GM13977 (cell line): Measurements from ENCODE around the gene BTBD16.

Experiments
- DNase-seq: peaks from one replicate; pipeline ENCODE4 v3.0.0; 2012; ENCODE audit warnings: low spot score
- CTCF ChIP-seq: IDR thresholded peaks from 2 replicates; pipeline ENCODE4 v1.5.1; 2012; ENCODE audit warnings: mild to moderate bottlenecking, control low read depth; ENCODE audit not compliant: insufficient read depth; ENCODE audit errors: extremely low read depth, missing control alignments
- in situ Hi-C: fragments of 300-500 bp; cut with MboI; formaldehyde crosslinking; loops from one replicate; pipeline ENCODE4 v1.12.0; 2022; ENCODE audit warnings: low sequenced_read_pairs, low pct_unique_long_range_greater_than_20kb, mixed read lengths, inconsistent platforms; ENCODE audit not compliant: unreplicated experiment

Gene BTBD16

DNA sequence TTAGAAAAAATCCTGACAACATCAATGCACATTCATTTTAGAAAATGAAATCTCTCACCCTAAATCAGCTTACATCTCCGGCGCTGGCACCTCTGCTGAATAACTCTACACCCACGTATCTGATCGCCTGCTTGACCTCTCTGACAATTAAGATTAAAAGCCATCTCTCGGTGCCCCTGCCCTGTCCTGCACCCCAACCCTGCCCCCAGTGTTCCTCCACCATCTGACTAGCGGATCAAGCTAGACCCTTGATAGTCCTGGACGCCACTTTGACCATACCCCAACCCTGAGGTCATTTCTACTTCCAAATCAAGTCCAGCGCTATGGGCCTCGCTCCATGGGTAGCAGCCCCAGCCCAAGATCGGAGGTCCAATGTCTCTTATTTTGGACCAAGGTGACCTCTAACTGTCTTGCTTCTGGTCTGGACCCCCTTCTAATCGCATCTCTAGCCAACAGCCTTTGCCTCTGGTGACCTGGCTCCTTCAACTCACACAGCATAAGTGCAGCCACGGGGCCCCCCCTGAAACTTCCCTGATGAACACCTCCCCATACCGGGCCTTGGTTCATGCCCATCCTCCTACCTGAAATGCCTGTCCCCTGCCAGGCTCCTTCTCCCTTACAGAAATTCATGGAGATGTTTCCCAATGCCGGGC lies 28.5 kb downstream of the BTBD16 start:
- DNase-seq: no peak
- in situ Hi-C loops: loop anchor here (25.0 kb wide), 1 partner anchor 263 kb away; the partner anchor contains the start of gene DMBT1
- no peak for TF ChIP-seq CTCF

- in situ Hi-C loops: no loop called here
- DNase-seq: no peak
- TF ChIP-seq CTCF: no peak
Observed at GRCh38 chr10:122301055-122301810, 30.1 kb downstream of the BTBD16 start.

GRCh38 chr10:122301811-122302115 lies 30.7 kb downstream of the BTBD16 start:
- TF ChIP-seq CTCF: no peak
- DNase-seq: no peak
- in situ Hi-C loops: no loop called here

GRCh38 chr10:122302315-122302714 lies 31.2 kb downstream of the BTBD16 start:
- no peak for DNase-seq
- in situ Hi-C loops: no loop called here
- TF ChIP-seq CTCF: no peak

DNA sequence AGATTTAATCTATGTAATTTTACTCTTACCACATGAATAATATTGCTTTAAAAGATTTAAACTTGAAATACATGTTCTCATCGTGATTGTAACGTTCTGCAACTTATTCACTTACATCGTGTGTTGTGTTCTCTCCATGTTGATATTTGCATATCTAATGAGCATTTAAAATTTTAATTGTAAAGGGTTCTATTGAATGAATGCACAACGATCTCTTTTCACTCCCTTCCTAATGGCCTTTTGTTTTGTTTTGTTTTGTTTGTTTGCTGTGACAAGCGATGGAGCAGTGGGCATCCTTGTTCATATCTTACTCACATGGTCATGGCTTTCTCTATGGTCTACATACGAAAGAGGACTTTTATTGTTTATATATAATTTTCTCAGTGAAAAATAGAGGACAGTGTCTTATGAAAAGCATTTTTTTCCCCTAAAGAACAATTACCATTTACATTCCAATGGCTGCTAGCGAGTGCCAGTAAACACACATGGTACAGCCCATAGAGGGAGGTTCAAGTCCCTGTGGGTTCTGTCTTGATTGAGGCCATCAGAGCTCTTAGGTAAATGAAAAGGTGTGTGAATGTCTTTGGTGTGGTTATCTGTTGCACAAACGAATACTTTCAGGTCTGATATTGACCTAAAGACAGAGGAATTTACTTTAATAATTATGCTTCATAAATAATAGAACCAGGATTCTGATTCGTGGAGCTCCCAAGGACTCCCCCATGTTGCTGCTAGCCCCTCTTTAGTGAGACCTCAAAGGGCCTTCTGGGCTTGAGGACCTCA lies 32.4 kb downstream of the BTBD16 start:
- no peak for TF ChIP-seq CTCF
- no peak for DNase-seq
- in situ Hi-C loops: no loop called here

DNA sequence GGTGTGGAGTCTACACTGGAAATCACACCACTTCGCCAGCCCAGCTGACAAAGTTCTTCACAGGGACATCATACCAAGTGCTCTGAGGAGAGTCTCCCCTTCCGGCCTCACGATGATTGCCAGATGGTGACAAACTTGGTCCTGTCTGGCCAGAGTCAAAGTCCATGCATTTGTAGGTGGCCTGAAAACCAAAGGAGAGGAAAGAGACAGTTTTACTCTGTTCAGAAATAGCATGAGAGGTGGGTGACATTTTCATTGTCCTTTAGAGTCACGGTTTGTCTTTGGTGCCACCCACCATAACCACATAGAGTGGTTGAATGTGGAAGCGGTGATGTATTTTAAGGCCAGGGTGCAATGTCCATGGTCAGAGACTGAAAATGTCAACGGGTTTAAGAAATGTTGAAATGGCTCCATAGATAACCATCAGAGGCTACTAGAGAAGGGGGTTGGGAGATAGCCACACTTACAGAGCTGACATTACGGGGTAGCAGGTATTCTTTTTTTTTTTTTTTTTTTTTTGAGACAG lies 33.0 kb downstream of the BTBD16 start:
- no peak for TF ChIP-seq CTCF
- DNase-seq: no peak
- in situ Hi-C loops: no loop called here
